ENCODE data around the gene PHACTR1. TPM values are rescaled to one million over a fixed set of nuclear protein-coding genes. Genes with fewer than 3 reads are reported as not detected.

The PHACTR1 gene
- total and polyA plus RNA-seq, 2 of the 4 experiments (the other 2 are of a cell fraction) = not detected

DNA sequence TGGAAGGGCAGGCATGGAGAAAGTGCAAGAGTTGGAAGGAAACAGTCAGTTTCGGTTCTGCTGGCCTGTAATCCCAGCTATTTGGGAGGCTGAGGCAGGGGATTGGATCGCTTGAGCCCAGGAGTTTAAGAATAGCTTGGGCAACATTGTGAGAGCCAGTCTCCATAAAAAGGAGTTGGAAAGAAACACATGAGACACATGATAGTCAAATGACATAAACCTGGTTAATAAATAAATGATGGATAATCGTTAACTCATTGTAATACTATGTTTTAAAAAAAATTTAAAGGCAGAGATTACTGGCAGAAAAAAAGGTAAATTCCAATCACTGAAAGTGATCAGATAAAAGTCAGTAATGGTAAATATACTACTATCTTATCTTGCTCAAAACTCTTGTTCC, 37.2 kb upstream of the PHACTR1 start:
- no peak overlapping the region for H3K4me3 ChIP-seq (ENCODE audit: insufficient read depth, low read depth, low read length)
- no peaks in the 10 kb centered on the region for H3K4me1 ChIP-seq (ENCODE audit: control insufficient read depth, insufficient read depth, low read length)
- H3K56ac ChIP-seq (ENCODE audit: extremely low read depth, insufficient read depth, low read length) = no peak overlapping the region
- no peak overlapping the region for H2BK5ac ChIP-seq (ENCODE audit: low read depth, low read length, poor library complexity, severe bottlenecking)
- H4K5ac ChIP-seq (ENCODE audit: low read depth, low read length) = no peak overlapping the region
- dilution Hi-C loops (cut with HindIII; ENCODE audit: low sequenced_read_pairs, unreplicated experiment) = no loop called here
- H3K18ac ChIP-seq (ENCODE audit: low read depth, low read length) = no peak overlapping the region
- H3K14ac ChIP-seq (replicated peaks; ENCODE audit: low read depth, low read length) = no peak overlapping the region
- H3K23ac ChIP-seq (ENCODE audit: low read depth, low read length) = no peak overlapping the region
- in situ Hi-C loops (cut with MboI; ENCODE audit: low sequenced_read_pairs) = no loop called here
- H2AFZ ChIP-seq (replicated peaks; ENCODE audit: low read length, poor library complexity) = peak overlapping the region; percentile 33
- H2BK120ac ChIP-seq (ENCODE audit: low read depth, low read length) = no peak overlapping the region
- H4K91ac ChIP-seq (ENCODE audit: insufficient read depth, low read depth, low read length) = no peak overlapping the region
- no peaks in the 10 kb centered on the region for H3K9me1 ChIP-seq (ENCODE audit: insufficient read depth, low read length)
- ChIA-PET POLR2A (ENCODE audit: unreplicated experiment) (interaction anchor here (0.6 kb wide), 1 partner anchor 1444 kb away, joined by 4 read pairs; no protein-coding TSS in a partner anchor), CTCF (interaction anchor here (1.2 kb wide), 1 partner anchor 23 kb away, joined by 4 read pairs; no protein-coding TSS in a partner anchor)
- ATAC-seq (ENCODE audit: low read depth) = no peak
- no peak overlapping the region for H3K9ac ChIP-seq (ENCODE audit: low read depth, low read length)
- no peak overlapping the region for H3K27ac ChIP-seq (ENCODE audit: insufficient read depth, low read length)
- H3K79me1 ChIP-seq (ENCODE audit: low read depth in 1 of 2, low read length in 2 of 2) = no peaks in the 10 kb centered on the region
- intact Hi-C loops (cut with micrococcal nuclease) = no loop called here
- WGBS, 2 experiments (ENCODE audit: extremely low coverage in 2 of 2, insufficient read length in 1 of 2) = 20% methylated on average over 1 of the region's 3 CpGs; no CpG with 5 or more reads in 1 of the 2 experiments
- H3K4ac ChIP-seq (ENCODE audit: low read depth, low read length) = no peak overlapping the region
- no peaks in the 10 kb centered on the region for H3K9me3 ChIP-seq (ENCODE audit: control insufficient read depth, insufficient read depth, low read length)
- TF ChIP-seq SMC3 (IDR thresholded peaks at IDR 0.05; ENCODE audit: low read depth, low read length) = no peak
- TF ChIP-seq RCOR1 (IDR thresholded peaks at IDR 0.05; ENCODE audit: insufficient replicate concordance, low read length) = no peak
- no peak for TF ChIP-seq MAZ (IDR thresholded peaks at IDR 0.05; ENCODE audit: borderline replicate concordance, low read depth, low read length)
- TF ChIP-seq, protein P1, sequence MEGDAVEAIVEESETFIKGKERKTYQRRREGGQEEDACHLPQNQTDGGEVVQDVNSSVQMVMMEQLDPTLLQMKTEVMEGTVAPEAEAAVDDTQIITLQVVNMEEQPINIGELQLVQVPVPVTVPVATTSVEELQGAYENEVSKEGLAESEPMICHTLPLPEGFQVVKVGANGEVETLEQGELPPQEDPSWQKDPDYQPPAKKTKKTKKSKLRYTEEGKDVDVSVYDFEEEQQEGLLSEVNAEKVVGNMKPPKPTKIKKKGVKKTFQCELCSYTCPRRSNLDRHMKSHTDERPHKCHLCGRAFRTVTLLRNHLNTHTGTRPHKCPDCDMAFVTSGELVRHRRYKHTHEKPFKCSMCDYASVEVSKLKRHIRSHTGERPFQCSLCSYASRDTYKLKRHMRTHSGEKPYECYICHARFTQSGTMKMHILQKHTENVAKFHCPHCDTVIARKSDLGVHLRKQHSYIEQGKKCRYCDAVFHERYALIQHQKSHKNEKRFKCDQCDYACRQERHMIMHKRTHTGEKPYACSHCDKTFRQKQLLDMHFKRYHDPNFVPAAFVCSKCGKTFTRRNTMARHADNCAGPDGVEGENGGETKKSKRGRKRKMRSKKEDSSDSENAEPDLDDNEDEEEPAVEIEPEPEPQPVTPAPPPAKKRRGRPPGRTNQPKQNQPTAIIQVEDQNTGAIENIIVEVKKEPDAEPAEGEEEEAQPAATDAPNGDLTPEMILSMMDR (conservative IDR thresholded peaks at IDR 0.05; ENCODE audit: low read depth, low read length) = no peak
- no peak for TF ChIP-seq BHLHE40 (IDR thresholded peaks at IDR 0.05; ENCODE audit: low read depth, low read length)
- TF ChIP-seq CHD1 (IDR thresholded peaks at IDR 0.05; ENCODE audit: low read depth, low read length) = no peak
- no peak for TF ChIP-seq MXI1 (IDR thresholded peaks at IDR 0.05; ENCODE audit: borderline replicate concordance, low read depth, low read length)
- no peak for TF ChIP-seq POLR2A (IDR thresholded peaks at IDR 0.05; ENCODE audit: low read depth, low read length)
- TF ChIP-seq, protein P2, sequence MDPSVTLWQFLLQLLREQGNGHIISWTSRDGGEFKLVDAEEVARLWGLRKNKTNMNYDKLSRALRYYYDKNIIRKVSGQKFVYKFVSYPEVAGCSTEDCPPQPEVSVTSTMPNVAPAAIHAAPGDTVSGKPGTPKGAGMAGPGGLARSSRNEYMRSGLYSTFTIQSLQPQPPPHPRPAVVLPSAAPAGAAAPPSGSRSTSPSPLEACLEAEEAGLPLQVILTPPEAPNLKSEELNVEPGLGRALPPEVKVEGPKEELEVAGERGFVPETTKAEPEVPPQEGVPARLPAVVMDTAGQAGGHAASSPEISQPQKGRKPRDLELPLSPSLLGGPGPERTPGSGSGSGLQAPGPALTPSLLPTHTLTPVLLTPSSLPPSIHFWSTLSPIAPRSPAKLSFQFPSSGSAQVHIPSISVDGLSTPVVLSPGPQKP (IDR thresholded peaks at IDR 0.05; ENCODE audit: borderline replicate concordance, low read depth, low read length) = no peak
- no peak for TF ChIP-seq CEBPB (IDR thresholded peaks at IDR 0.05; ENCODE audit: low read depth, low read length)
- no peak for TF ChIP-seq MAFK (IDR thresholded peaks at IDR 0.05; ENCODE audit: low read depth, low read length)
- TF ChIP-seq NFE2L2 (IDR thresholded peaks at IDR 0.05; ENCODE audit: low read depth, low read length) = no peak
- DNase-seq = no peak
- BruUV-seq (replicated peaks) = no TSS peak
- H2AK5ac ChIP-seq (ENCODE audit: low read depth, low read length) = no peak overlapping the region
- H3K4me2 ChIP-seq (ENCODE audit: low read depth, low read length) = no peak overlapping the region
- no peaks in the 10 kb centered on the region for H4K20me1 ChIP-seq (ENCODE audit: insufficient read depth, low read length)
- no peak overlapping the region for H2BK20ac ChIP-seq (ENCODE audit: low read depth, low read length)
- H3K27me3 ChIP-seq (ENCODE audit: control insufficient read depth, insufficient read depth, low read length) = no peaks in the 10 kb centered on the region
- no peak overlapping the region for H2BK15ac ChIP-seq (ENCODE audit: low read depth, low read length)
- no peaks in the 10 kb centered on the region for H3K36me3 ChIP-seq (ENCODE audit: control insufficient read depth, insufficient read depth, low read length)
- no peak overlapping the region for H4K8ac ChIP-seq (ENCODE audit: low read depth in 2 of 2, low read length in 2 of 2)
- H2AK9ac ChIP-seq (replicated peaks; ENCODE audit: low read depth, low read length, poor library complexity) = no peak overlapping the region
